RKO (cell line): Measurements from ENCODE around the gene FAM72D.
A peak's percentile ranks its signal among the peaks of the same experiment; 100 is the strongest.
"Not testable (repeated sequence)": the region's sequence is repeated elsewhere in the genome, so short reads cannot be mapped to it uniquely, and the experiment has no call there.

Source experiments
- DNase-seq: peaks from one replicate; pipeline ENCODE4 v3.0.0-alpha.2; 2016; ENCODE audit warnings: low spot score

Gene FAM72D

GRCh38 chr1:145082483-145083255, 13.1 kb upstream of the FAM72D start:
- not testable (repeated sequence) for DNase-seq

- DNase-seq, result peak; percentile 0
These were observed 2.1 kb upstream of the FAM72D start for GRCh38 chr1:145093517-145094149.

GRCh38 chr1:145094655-145095211, 1.0 kb upstream of the FAM72D start:
- not testable (repeated sequence) for DNase-seq

GRCh38 chr1:145101725-145102124, 6.0 kb downstream of the FAM72D start:
- not testable (repeated sequence) for DNase-seq

- DNase-seq, result not testable (repeated sequence)
These were observed 7.5 kb downstream of the FAM72D start for GRCh38 chr1:145103294-145103693.

GRCh38 chr1:145111674-145112073, 15.9 kb downstream of the FAM72D start:
- DNase-seq, result not testable (repeated sequence)

- not testable (repeated sequence) for DNase-seq
These were observed 16.9 kb downstream of the FAM72D start for GRCh38 chr1:145112703-145113102.

- DNase-seq, result not testable (repeated sequence)
These were observed 18.8 kb downstream of the FAM72D start for GRCh38 chr1:145114560-145115057.

GRCh38 chr1:145115587-145116493, 20.1 kb downstream of the FAM72D start:
- not testable (repeated sequence) for DNase-seq

- not testable (repeated sequence) for DNase-seq
These were observed 24.1 kb downstream of the FAM72D start for GRCh38 chr1:145119842-145120241.

- not testable (repeated sequence) for DNase-seq
These were observed 26.7 kb downstream of the FAM72D start for GRCh38 chr1:145122344-145123061.

GRCh38 chr1:145123062-145123395, 27.3 kb downstream of the FAM72D start:
- not testable (repeated sequence) for DNase-seq

GRCh38 chr1:145123992-145124641, 28.3 kb downstream of the FAM72D start:
- DNase-seq, result not testable (repeated sequence)

GRCh38 chr1:145125112-145125511, 29.3 kb downstream of the FAM72D start:
- not testable (repeated sequence) for DNase-seq

- not testable (repeated sequence) for DNase-seq
These were observed 31.4 kb downstream of the FAM72D start for GRCh38 chr1:145127144-145127543.

GRCh38 chr1:145128697-145129469, 33.1 kb downstream of the FAM72D start:
- DNase-seq, result not testable (repeated sequence)

GRCh38 chr1:145134476-145134875, 38.7 kb downstream of the FAM72D start:
- DNase-seq, result not testable (repeated sequence)

- not testable (repeated sequence) for DNase-seq
These were observed 44.8 kb downstream of the FAM72D start for GRCh38 chr1:145140549-145140948.

GRCh38 chr1:145144264-145144913, 48.6 kb downstream of the FAM72D start:
- DNase-seq, result not testable (repeated sequence)
